Neural progenitor cell (in vitro differentiated cells): Measurements from ENCODE around the gene ACAP2. TPM values are rescaled to one million over a fixed set of nuclear protein-coding genes. Genes with fewer than 3 reads are reported as not detected.
A peak's percentile ranks its signal among the peaks of the same experiment; 100 is the strongest.

ENCODE experiments used
- DNase-seq: peaks from one replicate; pipeline ENCODE4 v3.0.0-alpha.2; 2016; ENCODE audit warnings: low spot score
- H2AFZ ChIP-seq: fragments of 200-600 bp; sonication (generic); replicated peaks from 2 replicates; pipeline ENCODE4 v1.6.1; 2016; ENCODE audit warnings: antibody characterized with exemption
- H3F3A ChIP-seq: fragments of 200-600 bp; sonication (generic); 2 replicates; pipeline ENCODE4 v1.6.1; 2016; ENCODE audit warnings: antibody characterized with exemption, low read depth
- H3K27ac ChIP-seq: fragments of 200-600 bp; sonication (generic); 2 replicates; pipeline ENCODE4 v1.5.1; 2016; ENCODE audit warnings: mild to moderate bottlenecking
- H3K27me3 ChIP-seq: fragments of 200-600 bp; sonication (generic); 2 replicates; pipeline ENCODE4 v1.6.1; 2016; ENCODE audit warnings: mild to moderate bottlenecking, moderate library complexity
- H3K36me3 ChIP-seq: fragments of 200-600 bp; sonication (generic); 2 replicates; pipeline ENCODE4 v1.5.1; 2016
- H3K4me1 ChIP-seq: fragments of 200-600 bp; sonication (generic); 2 replicates; pipeline ENCODE4 v1.6.1; 2016; ENCODE audit warnings: mixed run types
- H3K4me2 ChIP-seq: fragments of 200-600 bp; sonication (generic); 2 replicates; pipeline ENCODE4 v1.6.1; 2016
- H3K4me3 ChIP-seq: fragments of 200-600 bp; sonication (generic); 2 replicates; pipeline ENCODE4 v1.5.1; 2016
- H3K79me2 ChIP-seq: fragments of 200-600 bp; sonication (generic); 2 replicates; pipeline ENCODE4 v1.6.1; 2016; ENCODE audit warnings: low read depth
- H3K9ac ChIP-seq: fragments of 200-600 bp; sonication (generic); 2 replicates; pipeline ENCODE4 v1.6.1; 2016
- H3K9me3 ChIP-seq: fragments of 200-600 bp; sonication (generic); 2 replicates; pipeline ENCODE4 v1.5.1; 2016; ENCODE audit warnings: low read depth
- H4K20me1 ChIP-seq: fragments of 200-600 bp; sonication (generic); 2 replicates; pipeline ENCODE4 v1.6.1; 2016; ENCODE audit warnings: low read depth
- H3K27ac Mint-ChIP-seq: 3 replicates; pipeline ENCODE4 v1.8.0; 2021; ENCODE audit warnings: mixed read lengths
- H3K27me3 Mint-ChIP-seq: 2 replicates; pipeline ENCODE4 v1.8.0; 2022; ENCODE audit warnings: low read depth, mild to moderate bottlenecking, inconsistent platforms, moderate library complexity, mixed read lengths; ENCODE audit not compliant: insufficient read depth
- H3K36me3 Mint-ChIP-seq: 3 replicates; pipeline ENCODE4 v1.8.0; 2021; ENCODE audit warnings: mixed read lengths
- H3K4me1 Mint-ChIP-seq: 3 replicates; pipeline ENCODE4 v1.8.0; 2021; ENCODE audit warnings: mixed read lengths
- H3K4me3 Mint-ChIP-seq: 3 replicates; pipeline ENCODE4 v1.8.0; 2021; ENCODE audit warnings: mild to moderate bottlenecking, moderate library complexity, mixed read lengths
- H3K9me3 Mint-ChIP-seq: 3 replicates; pipeline ENCODE4 v1.8.0; 2020; ENCODE audit warnings: mixed read lengths
- CTCF ChIP-seq: fragments of 200-600 bp; sonication (generic); IDR thresholded peaks from 2 replicates; pipeline ENCODE4 v1.5.1; 2017; ENCODE audit warnings: antibody characterized with exemption, mild to moderate bottlenecking
- EZH2 ChIP-seq: fragments of 200-600 bp; sonication (generic); IDR thresholded peaks from 2 replicates; pipeline ENCODE4 v1.6.1; 2017; ENCODE audit warnings: antibody characterized with exemption, mild to moderate bottlenecking, moderate library complexity
- EZH2phosphoT487 ChIP-seq: fragments of 200-600 bp; sonication (generic); IDR thresholded peaks from 2 replicates; pipeline ENCODE4 v1.6.1; 2017; ENCODE audit warnings: antibody characterized with exemption
- total RNA-seq: library from RNA; depleted of rRNA; stranded (reverse); fragments of >200 nt; gene quantifications from 2 replicates; pipeline ENCODE4 v1.2.3, GENCODE V29; 2015; ENCODE audit warnings: low replicate concordance

The ACAP2 gene
- total RNA-seq, 1 donor from 2014 or later = 68.4 TPM

- no peak overlapping the region for H3K27ac Mint-ChIP-seq
- no peak overlapping the region for H3K4me3 ChIP-seq
- peaks cover 8% of the 10 kb centered on the region for H3K79me2 ChIP-seq
- H4K20me1 ChIP-seq = peaks cover 15% of the 10 kb centered on the region
- no peaks in the 10 kb centered on the region for H3K36me3 ChIP-seq
- H3F3A ChIP-seq = peaks cover 7% of the 10 kb centered on the region
- peaks cover 13% of the 10 kb centered on the region for H3K4me1 Mint-ChIP-seq
- H3K4me1 ChIP-seq = peaks cover 30% of the 10 kb centered on the region
- H3K36me3 Mint-ChIP-seq = peaks cover 3% of the 10 kb centered on the region
- H2AFZ ChIP-seq = no peak overlapping the region
- H3K9me3 Mint-ChIP-seq = no peaks in the 10 kb centered on the region
- H3K27me3 ChIP-seq = no peaks in the 10 kb centered on the region
- no peak for DNase-seq
- H3K27ac ChIP-seq = no peak overlapping the region
- H3K4me3 Mint-ChIP-seq = no peak overlapping the region
- H3K27me3 Mint-ChIP-seq = no peaks in the 10 kb centered on the region
- no peak overlapping the region for H3K9ac ChIP-seq
- no peak for TF ChIP-seq EZH2phosphoT487
- no peak for TF ChIP-seq EZH2
- no peak for TF ChIP-seq CTCF
- no peak overlapping the region for H3K4me2 ChIP-seq
- H3K9me3 ChIP-seq = no peaks in the 10 kb centered on the region
Observed at GRCh38 chr3:195386739-195387138, 56.1 kb downstream of the ACAP2 start.

GRCh38 chr3:195385526-195385925, 57.3 kb downstream of the ACAP2 start:
- H3K4me2 ChIP-seq = peak overlapping the region; percentile 23
- H3K9me3 ChIP-seq = no peaks in the 10 kb centered on the region
- TF ChIP-seq EZH2 (no peak), EZH2phosphoT487 (no peak), CTCF (no peak)
- H3K4me1 ChIP-seq = peaks cover 30% of the 10 kb centered on the region
- H3K79me2 ChIP-seq = peaks cover 8% of the 10 kb centered on the region
- DNase-seq = peak; percentile 54
- H3F3A ChIP-seq = peaks cover 7% of the 10 kb centered on the region
- Mint-ChIP-seq H3K36me3 (peaks cover 4% of the 10 kb centered on the region), H3K9me3 (no peaks in the 10 kb centered on the region), H3K27ac (no peak overlapping the region), H3K4me3 (no peak overlapping the region), H3K27me3 (no peaks in the 10 kb centered on the region), H3K4me1 (peaks cover 13% of the 10 kb centered on the region)
- no peak overlapping the region for H3K4me3 ChIP-seq
- no peak overlapping the region for H3K9ac ChIP-seq
- H3K27me3 ChIP-seq = no peaks in the 10 kb centered on the region
- H2AFZ ChIP-seq = no peak overlapping the region
- peak overlapping the region; percentile 54 for H3K27ac ChIP-seq
- peaks cover 15% of the 10 kb centered on the region for H4K20me1 ChIP-seq
- no peaks in the 10 kb centered on the region for H3K36me3 ChIP-seq

GRCh38 chr3:195384952-195385351, 57.9 kb downstream of the ACAP2 start:
- TF ChIP-seq CTCF (no peak), EZH2 (no peak), EZH2phosphoT487 (no peak)
- H3K9me3 Mint-ChIP-seq = no peaks in the 10 kb centered on the region
- H3K36me3 Mint-ChIP-seq = peaks cover 4% of the 10 kb centered on the region
- H3K4me2 ChIP-seq = peak overlapping the region; percentile 23
- H3K27me3 Mint-ChIP-seq = no peaks in the 10 kb centered on the region
- peaks cover 15% of the 10 kb centered on the region for H4K20me1 ChIP-seq
- no peaks in the 10 kb centered on the region for H3K36me3 ChIP-seq
- H3K27me3 ChIP-seq = no peaks in the 10 kb centered on the region
- H3K9me3 ChIP-seq = no peaks in the 10 kb centered on the region
- no peak overlapping the region for H3K4me3 Mint-ChIP-seq
- H3K79me2 ChIP-seq = peaks cover 8% of the 10 kb centered on the region
- H3K4me1 ChIP-seq = peaks cover 30% of the 10 kb centered on the region
- no peak overlapping the region for H3K9ac ChIP-seq
- H2AFZ ChIP-seq = no peak overlapping the region
- peaks cover 7% of the 10 kb centered on the region for H3F3A ChIP-seq
- H3K27ac ChIP-seq = peak overlapping the region; percentile 54
- H3K4me3 ChIP-seq = no peak overlapping the region
- H3K4me1 Mint-ChIP-seq = peaks cover 13% of the 10 kb centered on the region
- no peak overlapping the region for H3K27ac Mint-ChIP-seq
- no peak for DNase-seq
